Body of pancreas (tissue), 4 donors: Measurements from ENCODE around the gene AGRN.

Experiments used
- CTCF ChIP-seq, 7 experiments: fragments of 450-650 bp in 4 of 7; fragments of 200-600 bp in 3 of 7; sonication (generic) in 3 of 7; IDR thresholded peaks; one replicate each; pipeline ENCODE4 v1.5.1; 2016 to 2019; ENCODE audit warnings: antibody characterized with exemption in 7 of 7
- POLR2A ChIP-seq, 3 donors: fragments of 450-650 bp; IDR thresholded peaks; one replicate each; pipeline ENCODE4 v1.6.1; 2016; ENCODE audit warnings: antibody characterized with exemption in 3 of 3, mild to moderate bottlenecking in 2 of 3

GRCh38 chr1:992362-992761, 27.6 kb upstream of the AGRN start:
- TF ChIP-seq CTCF (IDR thresholded peaks at IDR 0.05) (no peak), POLR2A (IDR thresholded peaks at IDR 0.05) (no peak)
